HG03457 (cell line): ENCODE measurements around the gene APP.
"Not testable (repeated sequence)": the region's sequence is repeated elsewhere in the genome, so short reads cannot be mapped to it uniquely, and the experiment has no call there.

Experiments used
- ATAC-seq: cut with Tn5 transposase; IDR thresholded peaks from one replicate; pipeline ENCODE4 v1.9.1; 2021; ENCODE audit warnings: moderate number of reproducible peaks; ENCODE audit not compliant: unreplicated experiment

APP gene

GRCh38 chr21:25953659-25954058 is 216.9 kb downstream of the APP start:
- ATAC-seq, result no peak

GRCh38 chr21:25953196-25953595 is 217.4 kb downstream of the APP start:
- ATAC-seq, result no peak

GRCh38 chr21:25952306-25952705 is 218.3 kb downstream of the APP start:
- ATAC-seq, result no peak

GRCh38 chr21:25949701-25950100 is 220.9 kb downstream of the APP start:
- no peak for ATAC-seq

- ATAC-seq, result no peak
These were observed 225.8 kb downstream of the APP start for GRCh38 chr21:25944672-25945213.

- no peak for ATAC-seq
These were observed 226.5 kb downstream of the APP start for GRCh38 chr21:25944082-25944481.

- ATAC-seq, result no peak
These were observed 228.4 kb downstream of the APP start for GRCh38 chr21:25942135-25942534.

- no peak for ATAC-seq
These were observed 231.2 kb downstream of the APP start for GRCh38 chr21:25939396-25939761.

- ATAC-seq, result no peak
These were observed 231.7 kb downstream of the APP start for GRCh38 chr21:25938658-25939395.

GRCh38 chr21:25936776-25937175 is 233.8 kb downstream of the APP start:
- ATAC-seq, result no peak

- no peak for ATAC-seq
These were observed 235.8 kb downstream of the APP start for GRCh38 chr21:25934771-25935224.

GRCh38 chr21:25934130-25934529 is 236.4 kb downstream of the APP start:
- no peak for ATAC-seq

GRCh38 chr21:25931765-25932164 is 238.8 kb downstream of the APP start:
- ATAC-seq, result no peak

- ATAC-seq, result no peak
These were observed 240.6 kb downstream of the APP start for GRCh38 chr21:25929856-25930520.

GRCh38 chr21:25927195-25927880 is 243.2 kb downstream of the APP start:
- ATAC-seq, result no peak

GRCh38 chr21:25925936-25926335 is 244.6 kb downstream of the APP start:
- ATAC-seq, result no peak

GRCh38 chr21:25925064-25925800 is 245.3 kb downstream of the APP start:
- ATAC-seq, result no peak

GRCh38 chr21:25918152-25918551 is 252.4 kb downstream of the APP start:
- not testable (repeated sequence) for ATAC-seq

- no peak for ATAC-seq
These were observed 254.3 kb downstream of the APP start for GRCh38 chr21:25916226-25916625.

- no peak for ATAC-seq
These were observed 257.1 kb downstream of the APP start for GRCh38 chr21:25913479-25913878.

- no peak for ATAC-seq
These were observed 258.2 kb downstream of the APP start for GRCh38 chr21:25912402-25912746.
